ENCODE results near the gene GTF3C5.

Gene GTF3C5

DNA sequence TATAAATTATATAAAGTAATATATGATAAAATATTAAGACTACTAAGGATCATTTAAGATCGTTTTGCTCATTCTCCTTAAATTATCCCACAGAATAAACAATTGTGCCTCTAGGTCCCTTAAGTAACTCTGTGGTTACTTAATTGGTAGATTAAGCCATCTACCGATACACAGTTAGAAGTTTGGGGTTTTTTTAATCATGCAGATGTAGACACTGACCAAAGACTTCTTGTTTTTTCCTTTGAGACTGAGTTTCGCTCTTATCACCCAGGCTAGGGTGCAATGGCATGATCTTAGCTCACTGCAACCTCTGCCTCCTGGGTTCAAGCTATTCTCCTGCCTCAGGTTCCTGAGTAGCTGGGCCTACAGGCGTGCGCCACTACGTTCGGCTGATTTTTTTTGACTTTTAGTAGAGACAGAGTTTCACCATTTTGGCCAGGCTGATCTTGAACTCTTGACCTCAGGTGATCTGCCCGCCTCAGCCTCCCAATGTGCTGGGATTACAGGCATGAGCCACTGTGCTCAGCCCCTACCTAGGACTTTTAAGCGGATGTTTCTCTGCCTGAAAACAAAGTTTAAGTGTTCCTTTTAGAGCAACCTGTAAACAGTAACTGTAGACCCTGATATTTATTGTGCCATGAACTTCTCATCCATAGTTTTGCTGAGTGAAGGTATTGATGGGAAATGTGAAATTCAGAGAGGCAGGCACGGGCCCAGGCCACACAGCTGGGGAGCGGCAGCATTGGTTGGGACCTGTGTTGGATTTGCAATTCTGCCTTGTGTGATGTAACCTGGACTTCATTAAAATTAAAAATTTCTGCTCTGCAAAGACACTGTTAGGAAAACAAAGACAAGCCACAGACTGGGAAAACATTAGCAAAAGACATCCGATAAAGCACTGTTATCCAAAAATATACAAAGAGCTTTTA is 42.6 kb downstream of the GTF3C5 start:
- TF ChIP-seq SIN3A (IDR thresholded peaks at IDR 0.05; ENCODE audit: borderline replicate concordance, insufficient read depth, low read length) (no peak), POLR2AphosphoS5 (IDR thresholded peaks at IDR 0.05; ENCODE audit: low read depth, low read length) (no peak), FOXP2 (optimal IDR thresholded peaks at IDR 0.05; ENCODE audit: borderline replicate concordance, extremely low read depth, extremely low read length, insufficient read depth) (no peak), REST (IDR thresholded peaks at IDR 0.05; ENCODE audit: insufficient read depth in 1 of 2, low read depth in 2 of 2, low read length in 2 of 2) (no peak), TAF1 (IDR thresholded peaks at IDR 0.05; ENCODE audit: borderline replicate concordance, insufficient read depth, low read length) (no peak)

- TF ChIP-seq REST (IDR thresholded peaks at IDR 0.05; ENCODE audit: insufficient read depth in 1 of 2, low read depth in 2 of 2, low read length in 2 of 2) (no peak), TAF1 (IDR thresholded peaks at IDR 0.05; ENCODE audit: borderline replicate concordance, insufficient read depth, low read length) (no peak), POLR2AphosphoS5 (IDR thresholded peaks at IDR 0.05; ENCODE audit: low read depth, low read length) (no peak), FOXP2 (optimal IDR thresholded peaks at IDR 0.05; ENCODE audit: borderline replicate concordance, extremely low read depth, extremely low read length, insufficient read depth) (no peak), SIN3A (IDR thresholded peaks at IDR 0.05; ENCODE audit: borderline replicate concordance, insufficient read depth, low read length) (no peak)
Measured at GRCh38 chr9:133074111-133074651, 43.4 kb downstream of the GTF3C5 start.

DNA sequence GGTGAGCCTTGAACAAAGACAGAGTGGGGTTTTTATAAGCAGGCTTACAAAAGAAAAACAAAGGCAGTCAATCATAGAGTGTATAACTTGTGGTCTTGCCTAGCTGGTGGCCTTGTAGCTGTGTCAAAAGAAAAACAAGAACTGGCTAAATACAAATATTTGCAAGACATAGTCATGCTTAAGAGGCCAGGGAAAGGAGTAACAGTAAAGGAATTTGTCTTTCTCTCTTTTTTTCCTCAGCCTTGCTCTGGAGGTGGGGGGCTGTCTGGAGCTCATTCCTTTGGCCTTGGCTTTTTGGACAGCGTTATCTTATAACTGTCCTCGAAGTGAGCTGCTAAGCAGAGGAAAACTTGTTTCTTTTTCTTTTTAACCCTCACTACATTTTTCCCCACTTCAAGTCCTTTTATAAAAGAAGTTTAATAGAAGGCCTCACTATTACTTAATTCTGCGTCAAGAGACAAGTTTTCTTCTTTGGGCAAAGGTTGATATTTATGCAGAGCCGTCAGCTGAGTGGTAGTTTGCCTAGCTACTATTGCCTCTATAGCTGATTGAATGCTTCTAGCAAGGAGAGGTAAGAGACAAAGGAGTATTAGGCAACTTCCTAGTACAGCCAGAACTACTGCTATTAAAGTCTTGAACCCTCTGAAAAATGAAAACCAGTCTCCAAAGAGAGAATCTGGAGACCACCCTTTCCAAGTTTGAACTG is 45.3 kb downstream of the GTF3C5 start:
- TF ChIP-seq TAF1 (IDR thresholded peaks at IDR 0.05; ENCODE audit: borderline replicate concordance, insufficient read depth, low read length): no peak
- no peak for TF ChIP-seq SIN3A (IDR thresholded peaks at IDR 0.05; ENCODE audit: borderline replicate concordance, insufficient read depth, low read length)
- no peak for TF ChIP-seq POLR2AphosphoS5 (IDR thresholded peaks at IDR 0.05; ENCODE audit: low read depth, low read length)
- no peak for TF ChIP-seq FOXP2 (optimal IDR thresholded peaks at IDR 0.05; ENCODE audit: borderline replicate concordance, extremely low read depth, extremely low read length, insufficient read depth)
- TF ChIP-seq REST (IDR thresholded peaks at IDR 0.05; ENCODE audit: insufficient read depth in 1 of 2, low read depth in 2 of 2, low read length in 2 of 2): no peak

GRCh38 chr9:133076691-133077090 is 45.9 kb downstream of the GTF3C5 start:
- no peak for TF ChIP-seq SIN3A (IDR thresholded peaks at IDR 0.05; ENCODE audit: borderline replicate concordance, insufficient read depth, low read length)
- TF ChIP-seq FOXP2 (optimal IDR thresholded peaks at IDR 0.05; ENCODE audit: borderline replicate concordance, extremely low read depth, extremely low read length, insufficient read depth): no peak
- TF ChIP-seq TAF1 (IDR thresholded peaks at IDR 0.05; ENCODE audit: borderline replicate concordance, insufficient read depth, low read length): no peak
- no peak for TF ChIP-seq POLR2AphosphoS5 (IDR thresholded peaks at IDR 0.05; ENCODE audit: low read depth, low read length)
- no peak for TF ChIP-seq REST (IDR thresholded peaks at IDR 0.05; ENCODE audit: insufficient read depth in 1 of 2, low read depth in 2 of 2, low read length in 2 of 2)

All from PFSK-1 (cell line).